GM13976 (cell line): ENCODE data around the gene CCBE1.
"Not testable (repeated sequence)": the region's sequence is repeated elsewhere in the genome, so short reads cannot be mapped to it uniquely, and the experiment has no call there.

Experiments
- DNase-seq: peaks from one replicate; pipeline ENCODE4 v3.0.0; 2012; ENCODE audit warnings: low spot score
- in situ Hi-C: fragments of 300-500 bp; cut with MboI; formaldehyde crosslinking; loops from one replicate; pipeline ENCODE4 v1.12.0; 2022; ENCODE audit warnings: low sequenced_read_pairs, mixed read lengths, inconsistent platforms; ENCODE audit not compliant: unreplicated experiment
- TF ChIP-seq, protein P1 (sequence below): IDR thresholded peaks from 2 replicates; pipeline ENCODE4 v1.5.1; 2012; ENCODE audit warnings: borderline replicate concordance, mild to moderate bottlenecking; ENCODE audit not compliant: insufficient read depth; ENCODE audit errors: extremely low read depth, missing control alignments, control extremely low read depth

The CCBE1 gene

GRCh38 chr18:59717291-59717690 lies 20.1 kb upstream of the CCBE1 start:
- DNase-seq: no peak
- TF ChIP-seq, protein P1, sequence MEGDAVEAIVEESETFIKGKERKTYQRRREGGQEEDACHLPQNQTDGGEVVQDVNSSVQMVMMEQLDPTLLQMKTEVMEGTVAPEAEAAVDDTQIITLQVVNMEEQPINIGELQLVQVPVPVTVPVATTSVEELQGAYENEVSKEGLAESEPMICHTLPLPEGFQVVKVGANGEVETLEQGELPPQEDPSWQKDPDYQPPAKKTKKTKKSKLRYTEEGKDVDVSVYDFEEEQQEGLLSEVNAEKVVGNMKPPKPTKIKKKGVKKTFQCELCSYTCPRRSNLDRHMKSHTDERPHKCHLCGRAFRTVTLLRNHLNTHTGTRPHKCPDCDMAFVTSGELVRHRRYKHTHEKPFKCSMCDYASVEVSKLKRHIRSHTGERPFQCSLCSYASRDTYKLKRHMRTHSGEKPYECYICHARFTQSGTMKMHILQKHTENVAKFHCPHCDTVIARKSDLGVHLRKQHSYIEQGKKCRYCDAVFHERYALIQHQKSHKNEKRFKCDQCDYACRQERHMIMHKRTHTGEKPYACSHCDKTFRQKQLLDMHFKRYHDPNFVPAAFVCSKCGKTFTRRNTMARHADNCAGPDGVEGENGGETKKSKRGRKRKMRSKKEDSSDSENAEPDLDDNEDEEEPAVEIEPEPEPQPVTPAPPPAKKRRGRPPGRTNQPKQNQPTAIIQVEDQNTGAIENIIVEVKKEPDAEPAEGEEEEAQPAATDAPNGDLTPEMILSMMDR: no peak
- in situ Hi-C loops: no loop called here

GRCh38 chr18:59715966-59716369 lies 18.7 kb upstream of the CCBE1 start:
- DNase-seq: no peak
- TF ChIP-seq, protein P1: no peak
- in situ Hi-C loops: no loop called here

GRCh38 chr18:59715445-59715844 lies 18.2 kb upstream of the CCBE1 start:
- TF ChIP-seq, protein P1: no peak
- DNase-seq: no peak
- in situ Hi-C loops: no loop called here

DNA sequence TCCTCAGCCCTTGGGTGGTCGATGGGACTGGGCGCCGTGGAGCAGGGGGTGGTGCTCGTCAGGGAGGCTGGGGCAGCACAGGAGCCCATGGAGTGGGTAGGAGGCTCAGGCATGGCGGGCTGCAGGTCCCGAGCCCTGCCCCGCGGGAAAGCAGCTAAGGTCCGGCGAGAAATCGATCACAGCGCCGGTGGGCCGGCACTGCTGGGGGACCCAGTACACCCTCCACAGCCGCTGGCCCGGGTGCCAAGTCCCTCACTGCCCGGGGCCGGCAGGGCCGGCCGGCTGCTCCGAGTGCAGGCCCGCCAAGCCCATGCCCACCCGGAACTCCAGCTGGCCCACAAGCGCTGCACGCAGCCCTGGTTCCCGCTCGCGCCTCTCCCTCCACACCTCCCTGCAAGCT lies 16.9 kb upstream of the CCBE1 start:
- in situ Hi-C loops: not testable (repeated sequence)

GRCh38 chr18:59712311-59712710 lies 15.1 kb upstream of the CCBE1 start:
- TF ChIP-seq, protein P1: no peak
- in situ Hi-C loops: no loop called here
- DNase-seq: no peak

More for the DNA sequence above, 16.9 kb upstream of the CCBE1 start:
- not testable (repeated sequence) for DNase-seq

DNA sequence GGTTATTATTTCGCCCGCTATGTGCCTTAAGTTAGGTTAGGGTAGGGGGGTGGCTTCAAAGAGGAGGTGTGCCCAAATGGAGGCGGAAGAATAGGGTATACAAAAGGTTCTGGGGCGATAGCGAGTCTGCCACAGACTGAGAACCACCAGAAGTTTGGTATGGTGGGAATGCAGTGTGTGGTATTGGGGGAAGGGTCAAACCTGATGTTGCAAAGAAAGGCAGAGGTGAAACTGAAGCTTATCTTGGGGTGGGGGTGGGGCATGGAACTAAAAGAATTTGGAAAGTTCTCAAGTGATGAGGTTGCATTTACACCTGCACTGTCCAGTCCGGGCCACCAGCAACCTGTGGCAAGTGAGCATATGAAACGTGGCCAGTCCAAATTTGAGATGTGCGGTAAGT lies 11.8 kb upstream of the CCBE1 start:
- TF ChIP-seq, protein P1: no peak
- in situ Hi-C loops: no loop called here
- no peak for DNase-seq

GRCh38 chr18:59707306-59707705 lies 10.1 kb upstream of the CCBE1 start:
- TF ChIP-seq, protein P1: no peak
- in situ Hi-C loops: no loop called here
- DNase-seq: no peak
